Right forelimb (tissue), 1 donor: ENCODE data around the gene SRGAP2B.
"Not testable (repeated sequence)": the region's sequence is repeated elsewhere in the genome, so short reads cannot be mapped to it uniquely, and the experiment has no call there.

Source experiments
- DNase-seq: peaks from one replicate; pipeline ENCODE4 v3.0.0-alpha.2; 2018

The SRGAP2B gene

DNA sequence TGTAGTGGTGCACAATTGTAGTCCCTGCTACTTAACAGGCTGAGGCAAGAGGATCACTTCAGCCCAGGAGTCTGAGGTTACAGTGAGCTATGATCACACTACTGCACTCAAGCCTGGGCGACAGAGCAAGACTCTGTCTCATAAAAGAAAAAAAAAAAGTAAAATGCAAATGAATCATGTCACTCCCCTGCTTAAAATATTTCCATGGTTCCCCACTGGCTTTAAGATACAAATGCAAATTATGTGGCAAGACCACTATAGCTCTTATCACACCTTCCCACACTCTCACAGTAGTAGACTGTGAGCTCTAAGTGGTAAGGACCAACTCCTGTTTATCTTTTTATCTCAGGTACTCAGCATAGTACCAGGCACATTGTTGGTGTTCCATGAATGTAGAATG is 53.6 kb downstream of the SRGAP2B start:
- DNase-seq, result not testable (repeated sequence)

DNA sequence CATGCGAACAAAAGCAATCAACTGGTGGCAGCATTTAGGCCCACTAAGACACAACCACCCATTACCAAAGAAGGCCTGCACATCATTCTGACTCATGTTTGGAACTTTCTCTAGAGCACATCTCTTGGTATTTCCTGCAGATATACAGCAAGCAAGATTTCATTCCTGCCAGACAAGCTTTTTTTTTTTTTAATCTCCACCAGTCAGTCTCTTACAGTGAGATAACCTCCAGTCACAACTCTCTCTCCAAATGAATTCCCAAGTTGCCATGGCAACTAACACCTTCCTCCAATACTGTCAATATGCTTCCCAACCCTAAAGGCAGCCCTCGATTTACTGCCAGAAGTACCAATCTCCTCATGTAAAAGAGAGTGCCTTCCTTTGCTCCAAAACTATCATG is 59.1 kb downstream of the SRGAP2B start:
- not testable (repeated sequence) for DNase-seq

DNA sequence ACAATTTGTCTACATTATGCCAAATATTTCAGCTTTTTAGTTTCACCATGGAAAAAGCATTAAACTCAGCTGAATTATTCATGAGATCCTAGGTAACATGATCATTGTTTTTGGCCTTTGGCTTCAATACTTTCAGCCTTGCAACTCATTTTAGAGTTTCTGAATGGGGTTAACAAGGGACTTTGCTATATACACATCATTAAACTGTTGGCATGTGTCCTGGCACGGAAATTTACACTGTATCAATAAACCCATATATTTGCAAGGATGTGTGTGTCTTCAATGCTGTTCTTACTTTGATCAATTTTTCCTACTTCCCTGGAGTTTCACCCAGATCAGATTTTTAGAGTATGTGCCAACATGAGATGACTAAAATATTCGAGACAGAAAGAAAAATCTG is 61.6 kb downstream of the SRGAP2B start:
- not testable (repeated sequence) for DNase-seq

DNA sequence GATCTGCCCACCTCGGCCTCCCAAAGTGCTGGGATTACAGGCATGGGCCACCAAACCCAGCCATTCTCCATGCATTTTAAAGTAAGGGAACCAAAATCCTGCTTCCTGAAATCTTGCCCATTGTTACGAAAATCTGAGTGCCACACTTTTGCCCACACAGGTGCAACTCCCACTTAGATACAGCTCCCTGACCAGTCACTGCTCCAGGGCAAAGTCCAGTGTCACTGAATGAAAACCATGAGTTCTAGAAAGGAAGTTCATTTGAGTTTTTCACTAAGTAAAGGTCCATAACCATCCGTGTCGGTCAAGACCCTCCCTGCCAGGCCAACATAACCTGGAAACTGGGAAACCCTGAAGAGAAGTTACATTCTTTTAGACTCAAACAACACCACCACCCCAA is 67.9 kb downstream of the SRGAP2B start:
- not testable (repeated sequence) for DNase-seq

DNA sequence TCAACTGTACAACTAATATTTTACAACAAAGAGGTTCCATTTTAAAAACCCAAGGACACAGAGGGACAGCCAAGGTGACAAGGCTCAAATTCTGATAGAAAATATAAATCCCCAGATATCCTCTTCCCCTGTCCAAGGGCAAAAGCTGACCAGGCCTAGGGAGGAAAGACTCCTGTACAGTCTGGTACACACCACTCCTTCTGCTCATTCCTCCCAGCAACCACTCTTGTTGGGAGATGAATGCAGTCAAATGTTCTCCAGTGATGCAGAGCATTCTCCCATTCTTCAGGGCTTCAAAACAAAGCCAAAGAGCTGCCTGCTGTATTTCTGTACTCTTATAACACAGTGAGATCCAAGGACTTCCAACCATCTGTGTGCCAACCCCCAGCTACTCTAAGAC is 69.8 kb downstream of the SRGAP2B start:
- not testable (repeated sequence) for DNase-seq

DNA sequence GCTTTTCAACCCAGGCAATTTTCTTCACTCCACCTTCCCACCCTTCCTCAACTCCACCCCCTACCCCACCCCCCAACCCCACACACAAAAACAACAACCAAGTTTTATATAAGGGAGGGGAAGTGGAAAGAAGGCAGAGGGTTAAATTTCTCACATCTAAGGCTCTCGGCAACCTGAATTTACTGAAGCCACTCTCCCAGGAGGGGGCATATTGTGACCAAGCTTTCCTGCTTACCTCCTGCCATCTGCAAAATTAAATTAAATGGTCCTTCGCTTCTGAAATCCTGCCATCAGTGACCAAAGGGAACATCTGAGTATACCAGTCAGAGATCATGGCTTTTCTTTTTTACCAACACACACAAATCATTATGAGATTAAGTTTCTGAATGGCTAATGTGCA is 72.9 kb downstream of the SRGAP2B start:
- DNase-seq, result not testable (repeated sequence)

DNA sequence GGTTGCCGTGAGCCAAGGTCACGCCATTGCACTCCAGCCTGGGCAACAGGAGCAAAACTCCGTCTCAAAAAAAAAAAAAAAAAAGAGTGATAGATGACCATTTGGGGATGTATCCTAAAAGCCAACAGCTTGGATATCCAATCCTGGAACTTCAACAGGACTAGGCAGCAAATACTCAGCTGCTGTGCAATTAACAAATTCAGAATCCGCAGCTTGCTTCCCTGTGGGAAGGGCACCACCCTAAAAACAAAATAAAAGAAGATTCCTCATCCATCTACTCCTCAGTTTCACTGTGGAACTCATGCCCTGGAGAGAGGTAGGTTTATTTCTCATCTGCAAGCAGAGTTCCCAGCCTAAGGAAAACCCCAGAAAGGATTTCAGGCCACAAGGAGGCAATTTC is 73.4 kb downstream of the SRGAP2B start:
- DNase-seq, result not testable (repeated sequence)

DNA sequence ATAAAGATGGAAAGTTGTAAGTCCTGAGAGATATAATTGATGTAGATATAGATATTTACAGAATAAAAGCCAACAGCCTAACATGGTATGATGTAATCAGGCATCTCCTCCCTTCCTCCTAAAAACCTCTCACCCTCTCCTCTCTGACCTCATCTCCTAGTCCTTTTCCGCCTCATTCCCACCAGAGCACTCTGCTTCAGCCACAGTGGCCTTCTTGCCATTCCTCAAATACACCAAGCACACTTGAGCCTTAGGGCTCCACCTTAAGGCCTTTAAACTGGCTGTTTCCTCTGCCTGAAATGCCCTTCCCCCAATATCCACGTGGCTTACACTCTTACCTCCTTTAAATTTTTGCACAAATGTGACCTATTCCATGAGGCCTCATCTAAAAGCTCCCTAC is 75.4 kb downstream of the SRGAP2B start:
- not testable (repeated sequence) for DNase-seq

DNA sequence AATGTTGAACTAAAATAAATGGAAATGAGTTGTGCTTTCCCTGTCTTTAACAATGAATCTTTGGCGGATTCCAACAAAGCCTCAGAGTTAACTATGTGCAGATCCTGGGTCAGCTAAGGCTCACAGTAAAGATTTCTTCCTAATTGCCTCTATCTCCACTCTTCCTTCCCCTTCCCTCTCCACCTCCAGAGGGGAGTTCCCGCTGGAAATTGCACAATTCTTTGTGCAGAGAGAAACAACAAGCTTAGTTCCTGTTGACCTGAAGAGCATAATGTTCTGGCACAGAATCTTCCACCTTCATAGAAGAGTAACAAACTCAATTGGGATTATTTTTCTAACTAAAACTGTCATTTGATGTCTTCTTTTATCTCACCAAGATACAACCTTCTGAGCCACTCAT is 77.4 kb downstream of the SRGAP2B start:
- DNase-seq, result not testable (repeated sequence)

DNA sequence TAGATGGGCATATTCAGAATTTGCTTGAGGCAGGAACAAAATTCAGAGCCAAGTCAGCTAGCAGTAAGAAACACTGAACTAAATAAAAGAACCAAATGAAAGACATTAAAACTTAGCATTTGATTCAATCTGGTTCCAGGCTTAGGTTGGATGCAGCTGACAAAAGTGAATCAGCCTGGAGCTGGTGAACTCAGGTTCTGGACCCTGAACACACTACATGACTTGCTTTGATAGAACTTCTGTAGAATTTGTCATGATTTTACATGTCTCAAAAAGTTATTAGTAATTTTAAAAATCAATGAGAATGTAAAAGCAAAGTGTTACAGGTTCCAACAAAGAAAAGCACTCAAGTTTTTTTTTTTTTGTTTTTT is 78.7 kb downstream of the SRGAP2B start:
- DNase-seq, result not testable (repeated sequence)

DNA sequence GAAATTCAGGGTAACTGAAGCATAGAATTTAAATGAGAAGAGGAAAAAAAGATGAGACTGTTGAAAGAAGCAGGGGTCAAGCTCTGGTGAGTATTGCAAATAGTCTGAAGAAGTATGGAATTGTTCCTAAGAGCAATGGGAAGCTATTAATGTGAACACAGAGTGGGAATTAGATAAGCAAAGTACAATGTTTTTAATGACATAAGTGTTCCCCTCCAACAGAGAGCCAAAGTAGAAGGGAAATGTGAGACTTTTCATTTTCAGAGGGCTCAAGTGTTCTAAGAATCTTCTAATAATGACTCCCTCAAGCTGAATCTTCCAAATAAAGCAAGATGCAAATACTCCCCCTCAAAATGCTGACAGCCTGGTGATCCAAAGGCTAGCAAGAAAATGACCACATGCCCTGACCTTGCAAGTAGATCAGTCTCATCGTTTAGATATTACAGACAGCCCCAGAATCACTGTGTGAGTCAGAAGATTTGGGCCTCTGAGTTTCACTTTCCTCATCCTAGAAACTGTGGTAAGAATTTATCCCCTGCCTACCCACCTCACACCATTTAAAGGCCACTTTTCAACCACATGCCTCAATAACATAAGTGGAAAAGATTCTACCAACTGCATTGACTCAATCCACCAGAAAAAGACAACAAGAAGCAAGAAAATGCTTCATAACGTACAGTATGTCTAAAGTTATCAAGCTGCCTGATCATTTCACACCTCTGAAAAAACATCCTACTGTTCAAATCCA is 79.2 kb downstream of the SRGAP2B start:
- not testable (repeated sequence) for DNase-seq

DNA sequence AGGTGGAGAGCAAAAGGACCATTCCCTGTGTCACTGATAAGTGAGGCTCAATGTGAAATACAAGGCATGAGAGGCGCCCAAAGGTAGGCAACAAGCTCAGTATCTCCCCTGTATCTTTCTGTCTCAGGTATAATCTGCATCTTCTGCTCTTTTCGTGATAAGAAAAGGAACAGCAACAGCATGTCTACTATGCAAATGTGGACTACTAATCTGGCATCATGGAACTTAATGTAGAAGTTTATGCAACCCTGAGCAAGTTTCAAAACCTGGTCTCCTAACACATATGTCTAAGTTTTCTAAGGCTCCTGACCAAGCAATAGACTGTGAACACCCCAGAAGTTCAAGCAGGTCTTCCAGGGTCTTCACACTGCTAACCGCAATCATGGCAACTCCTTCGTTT is 81.8 kb downstream of the SRGAP2B start:
- DNase-seq, result not testable (repeated sequence)

DNA sequence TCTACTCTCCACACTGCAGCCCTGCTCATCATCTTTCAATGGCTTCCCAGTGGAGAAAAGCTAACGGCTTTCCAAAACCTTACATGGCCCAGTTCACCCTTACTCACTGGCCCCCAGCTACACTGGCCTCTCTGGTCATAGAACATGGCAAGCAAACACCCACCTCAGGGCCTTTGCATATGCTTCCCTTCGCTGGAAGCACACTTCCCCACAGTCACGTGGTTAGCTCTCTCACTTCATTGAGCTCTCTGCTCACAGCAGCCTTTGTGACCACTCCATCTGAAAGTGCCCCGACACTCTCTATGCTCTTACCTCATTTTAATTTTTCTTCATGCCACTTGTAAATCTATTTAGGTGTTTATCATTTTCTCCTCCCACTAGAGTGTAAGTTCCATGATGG is 83.3 kb downstream of the SRGAP2B start:
- DNase-seq, result not testable (repeated sequence)

DNA sequence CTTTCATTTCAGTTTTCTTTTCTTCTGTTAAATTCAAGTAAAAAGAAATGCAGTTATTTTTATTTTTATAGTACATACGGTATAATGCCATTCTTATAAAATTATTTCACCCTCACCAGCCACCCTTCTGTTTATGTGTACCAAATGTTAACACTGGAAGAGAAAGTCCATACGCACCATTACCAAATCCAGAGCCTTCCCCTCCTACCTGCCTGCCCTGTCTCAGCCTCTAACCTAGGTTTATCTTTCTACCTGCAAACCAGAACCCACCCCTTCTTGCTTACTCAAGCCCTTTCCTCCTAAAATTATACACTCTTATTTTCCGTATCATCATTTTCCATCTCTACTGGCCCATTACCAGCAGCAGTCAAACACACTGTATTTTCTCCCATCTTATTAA is 84.5 kb downstream of the SRGAP2B start:
- not testable (repeated sequence) for DNase-seq

DNA sequence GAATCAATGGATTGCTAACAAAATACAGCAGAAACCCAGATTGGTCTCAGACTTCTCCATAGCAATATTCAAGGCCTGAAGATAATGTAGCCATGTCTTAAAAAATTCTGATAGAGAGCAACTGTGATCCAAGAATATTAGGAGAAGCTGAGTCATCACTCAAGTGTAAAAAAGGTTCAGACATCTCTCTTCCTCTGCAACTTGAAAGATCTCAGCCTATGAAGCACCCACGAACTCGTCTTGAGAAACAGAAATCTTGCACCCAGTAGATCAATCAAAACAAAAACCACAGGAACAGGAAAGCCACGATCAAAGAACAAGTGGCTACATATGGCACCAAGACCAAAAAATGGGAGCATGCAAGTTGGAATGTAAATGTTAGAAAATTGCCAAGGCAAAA is 85.2 kb downstream of the SRGAP2B start:
- not testable (repeated sequence) for DNase-seq

DNA sequence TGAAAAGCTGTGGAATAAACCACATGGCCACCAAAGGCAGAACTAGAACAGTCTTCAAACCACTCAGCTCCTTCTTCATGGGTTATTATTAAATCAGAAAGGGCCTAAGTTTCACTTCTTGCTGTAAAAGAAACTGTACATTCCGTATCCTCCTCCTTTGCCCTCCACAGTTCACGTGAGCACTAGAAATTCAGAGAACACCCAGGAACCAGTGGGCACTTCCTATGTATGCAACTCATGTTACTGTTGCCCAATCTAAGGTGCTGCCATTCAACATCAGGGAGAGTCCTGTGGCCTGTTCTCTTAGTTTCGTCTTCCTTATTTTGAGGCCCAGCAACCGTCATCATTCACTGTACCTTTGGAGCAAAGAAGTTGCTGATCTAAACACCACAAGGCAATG is 86.7 kb downstream of the SRGAP2B start:
- not testable (repeated sequence) for DNase-seq

DNA sequence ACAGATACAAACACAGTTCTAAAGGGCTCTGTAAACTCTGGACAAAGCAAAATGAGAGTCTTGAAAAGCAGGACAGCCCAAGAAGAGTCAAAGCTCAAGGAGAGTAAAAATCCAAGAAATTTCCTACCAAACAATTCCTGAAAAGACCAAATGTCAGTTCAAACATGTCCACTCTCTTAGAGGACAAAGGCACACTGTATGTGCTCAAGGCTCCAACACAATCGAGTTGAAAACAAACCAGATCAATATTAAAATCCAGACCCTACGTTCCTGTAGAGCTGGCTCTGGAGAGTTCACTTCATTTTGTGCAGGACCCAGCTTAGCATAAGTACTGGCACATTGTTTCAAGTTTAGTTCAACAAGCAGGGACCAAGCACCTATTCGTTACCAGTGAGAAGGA is 90.0 kb downstream of the SRGAP2B start:
- not testable (repeated sequence) for DNase-seq

DNA sequence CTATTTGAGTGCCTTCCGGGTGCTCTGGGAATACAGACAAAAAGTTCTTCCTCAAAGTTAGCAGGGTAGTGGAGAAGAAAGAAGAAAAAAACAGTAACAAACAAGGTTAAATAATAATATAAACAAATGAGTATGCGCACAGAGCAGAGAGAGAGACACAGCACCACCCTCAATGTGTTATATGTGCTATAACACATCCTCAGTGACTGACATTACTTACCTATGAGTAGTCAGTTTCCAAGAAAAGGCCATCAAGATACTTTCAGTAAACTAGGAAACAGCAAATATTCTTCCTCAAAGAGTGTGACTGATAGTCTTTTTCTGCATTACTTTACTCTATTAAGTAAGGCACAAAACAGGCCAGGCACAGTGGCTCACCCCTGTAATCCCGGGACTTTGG is 93.7 kb downstream of the SRGAP2B start:
- DNase-seq, result not testable (repeated sequence)

DNA sequence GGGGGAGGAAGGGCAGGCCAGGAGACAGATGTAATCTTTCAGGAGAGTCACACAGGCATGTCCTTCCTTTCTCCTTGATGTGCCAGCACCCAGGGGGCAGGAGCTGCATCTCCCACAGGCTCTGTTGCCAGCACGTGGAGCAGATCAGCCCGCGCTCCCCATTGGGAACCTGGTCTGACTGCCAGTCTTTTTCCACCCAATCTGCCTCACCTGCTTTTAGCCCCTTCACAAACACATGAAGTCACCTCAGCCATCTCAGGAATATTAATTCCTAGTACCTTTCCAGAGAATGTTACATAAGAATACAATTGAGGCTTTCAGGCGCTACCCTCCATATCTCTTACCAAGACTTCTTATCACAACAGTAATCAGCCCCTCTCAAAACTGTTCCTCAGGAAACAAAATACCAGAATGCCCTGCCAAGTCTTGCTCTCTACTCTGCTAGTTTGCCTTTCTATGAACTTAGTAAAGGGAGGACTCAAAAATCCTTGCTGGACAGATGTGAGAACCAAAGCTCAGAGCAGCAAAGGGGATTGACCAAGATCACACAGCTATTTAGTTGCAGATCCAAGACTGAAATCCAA is 94.3 kb downstream of the SRGAP2B start:
- DNase-seq, result not testable (repeated sequence)

DNA sequence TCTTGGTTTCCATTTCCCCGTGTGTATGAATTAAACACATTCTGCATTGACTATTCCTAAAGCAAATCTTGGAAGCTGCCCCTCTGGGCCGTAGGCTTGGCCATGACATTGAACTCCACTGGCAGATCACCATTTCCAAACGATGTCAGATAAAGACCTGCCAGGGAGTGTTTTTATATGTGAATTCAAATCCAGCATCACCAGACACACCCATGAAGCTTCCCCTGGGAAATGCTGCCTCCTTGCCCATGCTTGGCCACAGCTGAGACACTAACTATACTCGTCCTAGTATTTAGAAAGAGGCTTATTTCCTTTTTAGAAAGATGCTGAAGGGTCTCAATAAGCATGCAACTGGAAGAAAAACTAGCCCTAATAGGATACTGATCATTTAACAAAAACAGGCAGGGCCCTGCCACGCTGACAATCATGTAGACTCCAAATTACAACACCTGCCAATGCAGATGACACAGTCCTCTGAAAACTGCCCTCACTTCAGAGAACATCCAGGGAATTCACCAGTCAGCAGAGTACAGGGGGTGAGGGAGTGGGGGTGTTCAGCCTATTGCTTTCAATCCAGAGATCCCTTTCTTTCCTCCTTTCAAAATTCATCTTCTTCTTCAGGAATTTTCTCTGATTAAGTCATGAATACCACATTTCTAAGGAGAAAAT is 94.9 kb downstream of the SRGAP2B start:
- DNase-seq, result not testable (repeated sequence)

DNA sequence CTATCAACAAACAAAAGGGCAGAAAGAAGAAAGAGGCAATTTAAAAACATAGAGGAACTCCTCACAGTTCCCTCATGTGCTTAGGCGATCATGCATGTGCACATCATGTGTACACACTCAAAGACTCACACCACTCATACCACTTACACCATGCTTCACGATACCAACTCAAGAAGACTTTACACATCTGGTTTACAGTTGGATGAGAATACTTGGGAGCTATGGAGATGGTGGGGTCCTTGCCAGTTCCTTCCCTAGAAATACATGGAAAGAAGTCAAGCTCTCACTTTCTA is 96.2 kb downstream of the SRGAP2B start:
- DNase-seq, result not testable (repeated sequence)

DNA sequence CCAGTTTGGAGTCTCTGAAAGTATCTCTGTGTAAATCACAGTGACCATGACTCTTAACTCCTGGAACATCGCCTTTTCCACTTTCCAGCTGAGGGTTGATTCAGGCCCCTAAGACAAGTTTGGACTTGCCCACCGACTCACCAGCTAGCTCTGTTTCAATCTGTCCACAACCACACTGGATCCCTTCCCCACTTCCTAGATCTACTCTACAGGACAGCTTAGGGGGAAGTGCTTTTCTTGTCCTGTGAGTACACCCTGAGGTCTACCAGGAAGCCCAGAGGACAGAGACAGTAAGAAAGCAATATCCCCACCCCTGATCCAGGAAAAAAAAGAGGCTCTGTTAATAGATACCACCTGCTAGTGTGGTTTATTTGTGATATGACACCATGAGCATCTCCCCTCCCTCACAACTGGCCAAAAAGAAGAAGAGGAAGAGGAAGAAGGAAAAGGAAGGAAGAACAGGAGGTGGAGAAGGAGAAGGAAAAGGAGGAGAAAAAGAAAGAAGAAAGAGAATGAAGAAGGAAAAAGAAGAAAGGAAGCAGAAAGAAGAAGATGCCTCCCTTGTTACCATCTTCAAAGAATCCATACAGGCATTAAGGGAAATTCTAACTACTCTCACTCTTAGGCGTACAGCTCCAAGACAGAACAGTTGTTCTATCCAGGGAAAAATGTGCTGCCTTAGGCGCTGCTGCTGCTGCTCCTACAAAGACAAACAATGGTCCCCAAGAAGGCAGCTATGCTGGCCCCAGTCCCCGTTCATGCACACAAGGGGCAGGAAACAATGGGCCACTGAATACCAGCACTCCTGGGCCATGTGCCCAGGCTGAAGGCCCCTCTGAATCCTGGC is 96.8 kb downstream of the SRGAP2B start:
- not testable (repeated sequence) for DNase-seq

DNA sequence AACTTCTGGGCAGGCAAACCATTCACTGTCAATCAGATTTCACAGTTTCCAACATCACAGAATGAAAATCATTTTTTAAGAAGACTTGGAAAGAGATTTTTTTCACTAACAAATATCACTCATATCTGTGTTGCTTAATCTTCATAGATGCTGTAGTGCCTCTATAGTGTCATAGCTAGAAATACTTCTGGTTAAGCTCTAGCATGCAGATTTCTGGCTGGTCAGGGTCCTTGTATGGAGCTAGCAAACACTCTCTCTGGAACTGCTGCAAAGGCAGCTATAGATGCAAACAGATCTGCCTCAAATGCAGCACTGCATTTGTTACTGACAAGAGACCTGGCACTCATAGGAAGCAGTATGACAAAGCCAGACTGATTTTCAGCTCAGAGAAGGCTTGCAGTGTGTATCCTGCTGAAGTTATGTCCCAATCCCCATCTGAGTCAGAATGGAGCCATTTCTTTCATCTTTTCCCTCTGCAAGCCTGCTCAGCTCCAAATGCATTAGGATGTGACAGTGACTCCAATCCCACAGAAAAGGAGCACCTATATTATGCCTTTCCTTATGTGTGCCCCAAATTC is 99.2 kb downstream of the SRGAP2B start:
- not testable (repeated sequence) for DNase-seq
